CD4-positive, alpha-beta T cell (primary cell): ENCODE results near the gene ARHGEF10L. TPM values are rescaled to one million over a fixed set of nuclear protein-coding genes. Genes with fewer than 3 reads are reported as not detected.

ENCODE experiments used
- ATAC-seq: fragments of 200-7000 bp; cut with Tn5 transposase; one replicate; pipeline ENCODE4 v1.10.0; 2022; ENCODE audit warnings: mild to moderate bottlenecking; ENCODE audit not compliant: poor library complexity
- CTCF ChIA-PET: fragments of 350-600 bp; sonication (Branson Sonifier 250); formaldehyde crosslinking; loops from one replicate; lab custom pipeline; 2021; ENCODE audit warnings: antibody characterized with exemption, inconsistent platforms; lab: Charles Lee
- POLR2A ChIA-PET: fragments of 350-600 bp; sonication (Branson Sonifier 250); formaldehyde crosslinking; loops from one replicate; lab custom pipeline; 2021; ENCODE audit warnings: antibody characterized with exemption, inconsistent platforms; lab: Charles Lee
- DNase-seq, 14 experiments: peaks; one replicate each; pipeline ENCODE4 v3.0.0-alpha.2; 2013 to 2020; ENCODE audit warnings: mixed read lengths in 2 of 14
- H3K27ac ChIP-seq, 2 donors: one replicate each; pipeline versions ENCODE4 v1.5.1 to v1.7.0; 2013; ENCODE audit warnings: low read length in 2 of 2, low read depth in 1 of 2, mild to moderate bottlenecking in 1 of 2
- H3K27me3 ChIP-seq, 2 experiments: 1 replicate in 1 of 2; 2 replicates in 1 of 2; pipeline versions ENCODE4 v1.6.1 to v1.7.0; 2013; ENCODE audit warnings: low read length in 2 of 2, control low read depth in 1 of 2, mild to moderate bottlenecking in 1 of 2, moderate library complexity in 1 of 2; ENCODE audit not compliant: insufficient read depth in 2 of 2, control insufficient read depth in 1 of 2
- H3K36me3 ChIP-seq: one replicate; pipeline ENCODE4 v1.6.1; 2013; ENCODE audit warnings: low read length, control low read depth; ENCODE audit not compliant: insufficient read depth
- H3K4me1 ChIP-seq: one replicate; pipeline ENCODE4 v1.6.1; 2013; ENCODE audit warnings: low read length, control low read depth; ENCODE audit not compliant: insufficient read depth
- H3K4me3 ChIP-seq: one replicate; pipeline ENCODE4 v1.5.1; 2013; ENCODE audit warnings: mild to moderate bottlenecking, low read length, moderate library complexity
- H3K9me3 ChIP-seq, 2 experiments: 1 replicate in 1 of 2; 2 replicates in 1 of 2; pipeline versions ENCODE4 v1.6.1 to v1.7.0; 2013; ENCODE audit warnings: low read length in 2 of 2, mild to moderate bottlenecking in 2 of 2, control low read depth in 1 of 2, moderate library complexity in 1 of 2; ENCODE audit not compliant: control insufficient read depth in 1 of 2, insufficient read depth in 1 of 2
- H3K27ac Mint-ChIP-seq: one replicate; pipeline ENCODE4 v1.8.0; 2020; ENCODE audit warnings: mixed read lengths
- H3K27me3 Mint-ChIP-seq: one replicate; pipeline ENCODE4 v1.8.0; 2021; ENCODE audit warnings: mixed read lengths
- H3K36me3 Mint-ChIP-seq: one replicate; pipeline ENCODE4 v1.8.0; 2021; ENCODE audit warnings: low read depth, mixed read lengths
- H3K4me1 Mint-ChIP-seq: one replicate; pipeline ENCODE4 v1.8.0; 2021; ENCODE audit warnings: low read depth, mixed read lengths
- H3K4me3 Mint-ChIP-seq: one replicate; pipeline ENCODE4 v1.8.0; 2020; ENCODE audit warnings: mild to moderate bottlenecking, mixed read lengths
- H3K9me3 Mint-ChIP-seq: one replicate; pipeline ENCODE4 v1.8.0; 2020; ENCODE audit warnings: mixed read lengths
- intact Hi-C, 2 experiments: fragments of 100-400 bp; cut with DNase I in 1 of 2; cut with micrococcal nuclease in 1 of 2; formaldehyde crosslinking; loops; one replicate each; pipeline versions ENCODE4 v1.15.1 to v1.9.0; 2023 to 2025; cut with DNase I, micrococcal nuclease
- total RNA-seq, 174 experiments: library from RNA in 2 of 174; stranded (reverse) in 2 of 174; gene quantifications; one replicate each; pipeline ENCODE4 v1.2.3 and lab custom pipeline; 2021 to 2026
- TF ChIP-seq, protein P1 (sequence below): fragments of 200-600 bp; IDR thresholded peaks from one replicate; pipeline ENCODE4 v1.8.0; 2022; ENCODE audit warnings: antibody characterized with exemption, mild to moderate bottlenecking

ARHGEF10L gene
- total RNA-seq, 2 experiments from 2014 or later, result 0.11 to 0.22 TPM

DNA sequence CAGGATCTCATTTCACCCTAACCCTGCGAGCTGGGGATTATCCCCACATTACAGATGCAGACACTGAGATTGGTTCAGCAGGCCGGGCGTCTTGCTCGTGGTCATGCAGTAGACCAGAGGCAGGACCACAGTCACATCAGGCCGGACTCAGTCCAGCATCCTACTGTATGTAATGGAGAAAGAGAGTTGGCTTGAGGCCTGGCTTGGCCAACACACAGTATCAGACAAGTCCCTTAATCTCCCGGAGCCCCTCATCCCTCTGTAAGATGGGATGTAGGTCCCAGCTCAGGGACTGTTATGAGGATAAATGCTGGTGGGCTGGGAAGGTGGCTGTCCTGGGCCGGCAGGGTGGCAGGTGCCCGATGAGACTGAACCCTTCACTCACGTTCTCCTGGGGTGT is 149.5 kb downstream of the ARHGEF10L start:
- intact Hi-C loops, result no loop called here
- Mint-ChIP-seq H3K9me3 (no peaks in the 10 kb centered on the region), H3K4me1 (no peaks in the 10 kb centered on the region), H3K4me3 (no peak overlapping the region), H3K27me3 (peaks cover 13% of the 10 kb centered on the region), H3K27ac (no peak overlapping the region), H3K36me3 (no peaks in the 10 kb centered on the region)
- ATAC-seq (no peak), DNase-seq (no peak)
- no peak overlapping the region for H3K4me3 ChIP-seq
- ChIA-PET POLR2A (no interaction called here), CTCF (no interaction called here)
- TF ChIP-seq, protein P1, sequence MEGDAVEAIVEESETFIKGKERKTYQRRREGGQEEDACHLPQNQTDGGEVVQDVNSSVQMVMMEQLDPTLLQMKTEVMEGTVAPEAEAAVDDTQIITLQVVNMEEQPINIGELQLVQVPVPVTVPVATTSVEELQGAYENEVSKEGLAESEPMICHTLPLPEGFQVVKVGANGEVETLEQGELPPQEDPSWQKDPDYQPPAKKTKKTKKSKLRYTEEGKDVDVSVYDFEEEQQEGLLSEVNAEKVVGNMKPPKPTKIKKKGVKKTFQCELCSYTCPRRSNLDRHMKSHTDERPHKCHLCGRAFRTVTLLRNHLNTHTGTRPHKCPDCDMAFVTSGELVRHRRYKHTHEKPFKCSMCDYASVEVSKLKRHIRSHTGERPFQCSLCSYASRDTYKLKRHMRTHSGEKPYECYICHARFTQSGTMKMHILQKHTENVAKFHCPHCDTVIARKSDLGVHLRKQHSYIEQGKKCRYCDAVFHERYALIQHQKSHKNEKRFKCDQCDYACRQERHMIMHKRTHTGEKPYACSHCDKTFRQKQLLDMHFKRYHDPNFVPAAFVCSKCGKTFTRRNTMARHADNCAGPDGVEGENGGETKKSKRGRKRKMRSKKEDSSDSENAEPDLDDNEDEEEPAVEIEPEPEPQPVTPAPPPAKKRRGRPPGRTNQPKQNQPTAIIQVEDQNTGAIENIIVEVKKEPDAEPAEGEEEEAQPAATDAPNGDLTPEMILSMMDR, result no peak
- H3K27ac ChIP-seq, result no peak overlapping the region
- no peaks in the 10 kb centered on the region for H3K36me3 ChIP-seq
- peaks cover 0 to 2% of the 10 kb centered on the region in 2 experiments for H3K27me3 ChIP-seq
- H3K4me1 ChIP-seq, result no peaks in the 10 kb centered on the region
- peaks cover 0 to 23% of the 10 kb centered on the region in 2 experiments for H3K9me3 ChIP-seq

DNA sequence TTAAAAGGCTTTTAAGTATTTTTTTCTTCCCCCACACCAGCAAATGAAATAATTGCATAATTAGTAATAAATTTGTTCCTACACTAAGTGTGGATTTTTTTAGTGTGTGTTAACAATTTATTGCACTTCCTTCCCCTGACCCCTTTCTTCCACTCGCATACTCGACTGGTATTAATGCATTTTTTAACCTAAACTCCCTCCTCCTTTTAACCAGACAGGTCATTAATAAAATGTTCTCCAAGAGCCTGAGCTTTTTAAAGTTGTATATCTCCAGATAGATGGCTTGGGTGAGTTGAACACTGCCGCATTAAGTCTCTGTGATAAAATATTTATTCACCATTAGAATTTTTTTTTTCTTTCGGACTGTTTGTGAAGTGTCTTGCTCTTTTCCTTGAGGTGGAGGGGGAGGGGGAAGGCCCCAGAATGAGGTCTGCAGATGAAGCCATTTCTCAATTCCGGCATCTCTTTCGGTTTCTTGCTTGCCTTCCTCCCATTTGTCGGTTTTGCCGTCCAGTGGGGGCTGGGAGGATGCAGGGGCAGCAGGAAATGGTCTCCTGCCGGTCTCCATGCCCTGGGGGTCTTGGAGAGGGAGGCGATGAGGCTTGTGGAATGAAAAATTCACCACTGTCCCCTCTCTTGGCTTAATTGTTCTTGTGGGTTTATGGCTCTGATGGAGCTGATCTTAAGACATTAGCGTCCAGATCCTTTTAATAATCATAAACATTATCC is 151.6 kb downstream of the ARHGEF10L start:
- H3K4me3 Mint-ChIP-seq, result no peak overlapping the region
- POLR2A ChIA-PET, result no interaction called here
- H3K9me3 ChIP-seq, result peaks cover 0 to 29% of the 10 kb centered on the region in 2 experiments
- H3K27me3 Mint-ChIP-seq, result peaks cover 8% of the 10 kb centered on the region
- intact Hi-C loops, result no loop called here
- H3K36me3 ChIP-seq, result no peaks in the 10 kb centered on the region
- H3K36me3 Mint-ChIP-seq, result no peaks in the 10 kb centered on the region
- H3K9me3 Mint-ChIP-seq, result no peaks in the 10 kb centered on the region
- H3K27me3 ChIP-seq, result peaks cover 0 to 2% of the 10 kb centered on the region in 2 experiments
- H3K27ac ChIP-seq, result no peak overlapping the region
- ATAC-seq, result no peak
- no peak overlapping the region for H3K27ac Mint-ChIP-seq
- no peak overlapping the region for H3K4me3 ChIP-seq
- H3K4me1 ChIP-seq, result no peaks in the 10 kb centered on the region
- no peak for DNase-seq
- TF ChIP-seq, protein P1, result no peak
- CTCF ChIA-PET, result no interaction called here
- no peaks in the 10 kb centered on the region for H3K4me1 Mint-ChIP-seq

DNA sequence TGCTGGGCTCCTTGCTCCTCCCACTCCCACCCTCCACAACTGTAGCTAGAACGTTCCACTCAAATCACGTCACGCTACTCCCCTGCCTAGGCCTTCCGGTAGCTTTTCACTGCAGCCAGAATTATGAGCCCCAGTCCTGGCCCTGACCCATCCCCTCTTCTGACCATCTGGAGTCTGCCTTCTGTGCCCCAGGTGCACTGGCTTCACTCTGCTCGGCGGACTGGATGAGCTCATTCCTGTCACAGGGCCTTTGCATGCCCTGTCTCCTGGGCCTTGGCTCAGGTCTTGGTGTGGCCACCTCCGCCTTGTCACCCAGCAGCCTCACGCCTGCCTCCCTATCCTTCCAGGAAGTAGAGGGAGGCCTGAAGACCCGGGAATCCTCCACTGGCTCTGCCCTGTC is 153.1 kb downstream of the ARHGEF10L start:
- Histone ChIP-seq H3K9me3 (peaks cover 0 to 29% of the 10 kb centered on the region in 2 experiments), H3K27me3 (peaks cover 0 to 2% of the 10 kb centered on the region in 2 experiments), H3K4me3 (no peak overlapping the region), H3K27ac (no peak overlapping the region), H3K4me1 (no peaks in the 10 kb centered on the region), H3K36me3 (no peaks in the 10 kb centered on the region)
- CTCF ChIA-PET, result no interaction called here
- no peak for ATAC-seq
- TF ChIP-seq, protein P1, result no peak
- Mint-ChIP-seq H3K4me1 (no peaks in the 10 kb centered on the region), H3K9me3 (no peaks in the 10 kb centered on the region), H3K4me3 (no peak overlapping the region), H3K27ac (no peak overlapping the region), H3K27me3 (peaks cover 12% of the 10 kb centered on the region), H3K36me3 (no peaks in the 10 kb centered on the region)
- intact Hi-C loops, result no loop called here
- DNase-seq, result no peak
- POLR2A ChIA-PET, result no interaction called here
